Transverse colon (tissue), 3 donors: ENCODE results near the gene ANKS1A.

Source experiments
- CTCF ChIP-seq, 5 experiments: fragments of 200-600 bp in 3 of 5; fragments of 450-650 bp in 2 of 5; sonication (generic) in 3 of 5; IDR thresholded peaks; 1 replicate in 2 of 5; 2 replicates in 3 of 5; pipeline ENCODE4 v1.5.1; 2016 to 2017; ENCODE audit warnings: antibody characterized with exemption in 5 of 5, inconsistent platforms in 3 of 5, mild to moderate bottlenecking in 2 of 5, moderate library complexity in 1 of 5
- EP300 ChIP-seq: sonication (generic); formaldehyde crosslinking; IDR thresholded peaks from one replicate; pipeline ENCODE4 v1.6.1; 2017; ENCODE audit warnings: antibody characterized with exemption, low read depth
- POLR2A ChIP-seq: fragments of 450-650 bp; IDR thresholded peaks from one replicate; pipeline ENCODE4 v1.6.1; 2016; ENCODE audit warnings: antibody characterized with exemption, mild to moderate bottlenecking, moderate library complexity

GRCh38 chr6:35047265-35048011 is 158.4 kb downstream of the ANKS1A start:
- TF ChIP-seq EP300 (no peak), POLR2A (no peak), CTCF (IDR thresholded peaks at IDR 0.05) (no peak)
